Mucosa of gallbladder (tissue), 1 donor: ENCODE data around the gene TENM4. TPM values are rescaled to one million over a fixed set of nuclear protein-coding genes. Genes with fewer than 3 reads are reported as not detected.

Experiments used
- DNase-seq: peaks from one replicate; pipeline ENCODE4 v3.0.0-alpha.2; 2020; ENCODE audit warnings: low spot score
- total RNA-seq: library from RNA; stranded (reverse); gene quantifications from one replicate; pipeline ENCODE4 v1.2.1, GENCODE V29; 2021
- donor health status: DM: no; HTN: no; CAD: no.

The TENM4 gene
- total RNA-seq, 1 donor from 2014 or later, result 8.4 TPM

- no peak for DNase-seq
Measured at GRCh38 chr11:78664636-78665035, 776.2 kb downstream of the TENM4 start.

GRCh38 chr11:78662811-78663210, 778.0 kb downstream of the TENM4 start:
- no peak for DNase-seq

GRCh38 chr11:78660471-78660870, 780.4 kb downstream of the TENM4 start:
- DNase-seq, result no peak

GRCh38 chr11:78659326-78660270, 781.2 kb downstream of the TENM4 start:
- peak; percentile 81 for DNase-seq

- DNase-seq, result no peak
Measured at GRCh38 chr11:78657968-78658839, 782.6 kb downstream of the TENM4 start.

GRCh38 chr11:78657441-78657840, 783.4 kb downstream of the TENM4 start:
- no peak for DNase-seq

- DNase-seq, result no peak
Measured at GRCh38 chr11:78656984-78657383, 783.8 kb downstream of the TENM4 start.

- no peak for DNase-seq
Measured at GRCh38 chr11:78656327-78656726, 784.5 kb downstream of the TENM4 start.

- no peak for DNase-seq
Measured at GRCh38 chr11:78655561-78655960, 785.3 kb downstream of the TENM4 start.

- no peak for DNase-seq
Measured at GRCh38 chr11:78654866-78655265, 786.0 kb downstream of the TENM4 start.

- no peak for DNase-seq
Measured at GRCh38 chr11:78654071-78654470, 786.8 kb downstream of the TENM4 start.

GRCh38 chr11:78653294-78653909, 787.4 kb downstream of the TENM4 start:
- DNase-seq, result no peak

GRCh38 chr11:78652843-78653239, 788.0 kb downstream of the TENM4 start:
- DNase-seq, result no peak

- DNase-seq, result no peak
Measured at GRCh38 chr11:78651923-78652842, 788.6 kb downstream of the TENM4 start.

GRCh38 chr11:78651136-78651775, 789.6 kb downstream of the TENM4 start:
- no peak for DNase-seq

- DNase-seq, result no peak
Measured at GRCh38 chr11:78649361-78650215, 791.2 kb downstream of the TENM4 start.

GRCh38 chr11:78647986-78648875, 792.6 kb downstream of the TENM4 start:
- DNase-seq, result no peak

GRCh38 chr11:78647266-78647915, 793.4 kb downstream of the TENM4 start:
- DNase-seq, result no peak
